Activated CD4-positive, CD25-positive, alpha-beta regulatory T cell treated with anti-CD3 and anti-CD28 coated beads, Interleukin-2, amount 50 U/mL, for 16 hours (primary cell): ENCODE results near the gene NAV3.
"Not testable (repeated sequence)": the region's sequence is repeated elsewhere in the genome, so short reads cannot be mapped to it uniquely, and the experiment has no call there.

Experiments used
- DNase-seq: peaks from one replicate; pipeline ENCODE4 v3.0.0-alpha.2; 2020; ENCODE audit warnings: low read depth, low spot score

NAV3 gene

DNA sequence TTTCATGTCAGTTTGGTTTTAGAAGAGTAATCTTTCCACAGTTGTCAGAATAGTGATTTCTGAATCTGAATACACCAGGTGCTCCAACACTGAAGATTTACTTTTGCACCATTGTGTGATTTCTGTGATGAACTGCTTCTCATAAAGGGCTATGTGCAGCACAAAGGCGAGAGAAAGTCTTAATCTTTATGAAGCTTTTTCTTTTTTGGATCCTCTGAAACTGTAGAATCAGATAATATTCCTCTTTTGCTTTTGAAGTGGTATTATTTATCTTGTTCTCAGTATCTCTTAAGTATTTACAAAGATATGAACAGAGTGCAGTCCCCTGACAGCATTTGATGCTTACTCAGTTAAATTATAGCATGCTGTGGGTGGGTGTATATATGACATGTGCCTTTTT is 207.8 kb downstream of the NAV3 start:
- DNase-seq: no peak

DNA sequence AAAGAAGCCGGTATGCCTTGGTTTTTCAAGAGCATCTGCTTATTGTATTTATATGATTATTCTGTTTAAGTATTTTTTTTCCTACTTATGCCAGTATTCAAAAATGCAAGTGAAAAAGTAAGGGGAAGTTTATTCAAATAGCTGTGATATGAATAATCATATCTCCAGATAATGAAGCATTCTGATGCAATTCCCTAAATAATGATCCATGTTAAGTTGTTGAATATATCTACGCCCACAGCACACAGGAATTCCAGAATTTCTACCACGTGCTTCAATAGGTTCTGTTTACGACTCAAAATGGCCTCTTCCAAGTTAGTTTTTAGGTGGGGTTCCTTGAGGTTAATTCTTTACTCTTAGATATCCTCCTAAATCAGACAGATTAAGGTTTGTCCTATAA is 208.3 kb downstream of the NAV3 start:
- DNase-seq: no peak

DNA sequence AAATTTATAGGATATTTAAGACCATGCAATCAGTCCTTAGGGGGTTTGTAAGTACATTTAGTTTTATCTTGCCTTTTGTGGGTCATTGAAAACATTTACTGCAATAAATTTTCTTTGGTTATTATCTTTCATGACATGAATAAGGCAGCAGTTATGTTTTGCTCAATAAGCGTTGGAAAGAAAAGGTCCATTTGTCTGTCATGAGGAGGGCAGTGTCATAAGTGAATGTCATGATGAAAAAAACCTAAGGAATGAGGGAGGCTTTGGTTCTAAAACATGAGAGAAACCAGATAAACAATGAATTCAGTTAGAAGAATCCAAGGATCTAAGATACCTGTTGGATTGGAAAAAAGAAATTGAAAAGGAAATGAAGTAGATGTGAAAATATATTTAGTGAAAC is 209.4 kb downstream of the NAV3 start:
- no peak for DNase-seq

DNA sequence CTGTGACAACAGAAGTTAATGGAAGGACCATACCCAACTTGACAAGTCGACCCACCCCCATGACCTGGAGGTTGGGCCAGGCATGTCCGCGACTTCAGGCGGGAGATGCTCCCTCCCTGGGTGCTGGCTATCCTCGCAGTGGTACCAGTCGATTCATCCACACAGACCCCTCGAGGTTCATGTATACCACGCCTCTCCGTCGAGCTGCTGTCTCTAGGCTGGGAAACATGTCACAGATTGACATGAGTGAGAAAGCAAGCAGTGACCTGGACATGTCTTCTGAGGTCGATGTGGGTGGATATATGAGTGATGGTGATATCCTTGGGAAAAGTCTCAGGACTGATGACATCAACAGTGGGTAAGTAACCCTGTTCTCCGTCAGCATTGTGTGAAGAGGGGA is 220.1 kb downstream of the NAV3 start:
- no peak for DNase-seq

DNA sequence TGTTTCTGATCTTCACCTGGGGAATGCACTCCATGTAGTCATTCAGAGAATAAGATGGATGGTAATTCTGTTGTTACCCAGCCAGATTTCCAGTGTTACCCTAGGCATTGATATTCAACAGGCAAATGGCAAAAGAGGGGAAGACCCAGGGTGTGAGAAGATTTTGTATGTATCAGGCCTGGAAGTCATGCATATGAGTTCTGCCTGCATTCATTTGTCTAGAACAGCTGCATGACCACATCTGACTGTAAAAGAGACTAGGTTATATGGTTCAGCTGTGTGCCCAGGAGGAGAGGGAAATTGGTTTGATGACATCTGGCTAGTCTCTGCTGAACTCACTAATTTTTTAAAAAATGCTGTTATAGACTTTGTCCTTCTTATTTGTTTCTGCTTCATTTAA is 224.9 kb downstream of the NAV3 start:
- DNase-seq: no peak

DNA sequence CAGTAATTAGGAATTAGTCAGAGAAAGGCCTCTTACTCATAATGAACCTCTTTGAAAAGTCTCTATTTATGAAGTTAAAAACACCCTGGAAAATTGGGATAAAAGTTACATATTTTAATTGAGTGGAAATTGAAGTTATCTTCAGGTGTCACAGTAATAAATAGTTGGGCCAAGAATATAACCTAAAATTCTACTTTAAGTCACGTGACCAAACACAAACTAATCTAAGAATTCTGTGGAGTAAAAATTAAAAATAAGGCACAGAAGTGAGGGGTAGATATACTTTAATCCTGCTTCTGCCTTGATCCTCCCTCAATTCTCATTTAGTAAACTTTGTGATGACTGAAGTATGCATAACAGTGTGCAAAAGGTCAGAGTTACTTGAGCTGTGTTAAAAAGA is 226.4 kb downstream of the NAV3 start:
- DNase-seq: no peak

DNA sequence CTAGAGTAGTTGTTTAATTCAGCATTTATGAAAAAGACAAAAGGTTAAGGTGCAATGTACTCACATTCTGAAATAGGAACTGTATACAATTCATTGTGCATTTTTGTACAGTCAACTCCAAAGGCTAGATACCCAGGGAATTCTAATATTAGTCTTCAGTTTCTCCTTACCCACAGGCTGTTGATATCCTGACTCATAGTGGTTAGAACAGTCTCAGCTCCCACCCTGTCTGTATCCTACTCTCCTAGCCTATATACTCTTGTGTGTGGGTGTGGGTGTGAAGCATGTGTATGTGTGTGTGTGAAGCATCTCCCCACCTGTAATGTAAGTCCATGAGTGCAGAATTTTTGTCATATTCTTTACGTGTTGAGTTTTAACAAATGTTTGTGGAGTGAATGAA is 229.5 kb downstream of the NAV3 start:
- DNase-seq: no peak

DNA sequence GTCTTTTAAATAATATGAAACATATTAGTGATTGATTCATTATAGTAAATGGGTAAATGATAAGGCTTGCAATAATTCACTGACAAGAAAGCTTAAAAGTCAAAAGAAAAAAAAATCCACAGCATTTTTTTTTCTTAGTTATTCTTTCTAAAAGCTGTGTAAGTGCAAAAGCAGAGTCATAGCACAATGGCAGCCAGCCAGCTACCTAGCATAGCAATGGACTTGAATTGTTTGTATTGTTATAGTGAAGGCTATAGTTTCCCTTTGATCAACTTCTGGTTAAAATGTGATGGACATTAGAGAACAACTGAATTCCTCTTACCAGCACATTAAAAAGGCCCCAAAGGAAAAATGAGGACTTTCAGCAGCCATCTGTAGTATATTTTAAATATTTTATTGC is 232.1 kb downstream of the NAV3 start:
- no peak for DNase-seq

DNA sequence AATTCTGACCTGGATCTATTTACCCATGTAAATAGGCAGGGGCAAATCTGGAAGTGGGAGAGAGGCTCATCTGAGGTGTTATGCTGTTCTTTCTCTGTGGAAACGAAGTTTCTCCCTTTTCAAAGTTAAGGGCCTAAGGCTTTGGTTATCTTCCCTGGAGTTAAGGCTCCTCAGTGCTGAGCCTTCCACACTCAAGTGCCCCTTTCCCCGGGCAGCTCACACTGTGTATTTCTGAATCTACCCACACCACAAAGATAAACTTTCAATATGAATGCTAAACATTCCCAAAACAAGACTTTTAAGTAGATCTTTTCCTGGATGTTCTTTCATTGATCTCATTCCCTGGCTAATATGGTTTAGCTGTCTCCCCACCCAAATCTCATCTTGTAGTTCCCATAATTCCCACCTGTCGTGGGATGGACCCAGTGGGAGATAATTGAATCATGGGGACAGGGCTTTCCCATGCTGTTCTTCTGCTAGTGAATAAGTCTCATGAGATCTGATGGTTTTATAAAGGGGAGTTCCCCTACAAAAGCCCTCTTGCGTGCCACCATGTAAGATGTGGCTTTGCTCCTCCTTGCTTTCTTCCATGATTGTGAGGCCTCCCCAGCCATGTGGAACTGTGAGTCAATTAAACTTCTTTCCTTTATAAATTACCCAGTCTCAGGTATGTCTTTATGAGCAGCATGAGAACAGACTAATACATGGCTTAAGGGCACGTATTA is 251.1 kb downstream of the NAV3 start:
- DNase-seq: no peak

DNA sequence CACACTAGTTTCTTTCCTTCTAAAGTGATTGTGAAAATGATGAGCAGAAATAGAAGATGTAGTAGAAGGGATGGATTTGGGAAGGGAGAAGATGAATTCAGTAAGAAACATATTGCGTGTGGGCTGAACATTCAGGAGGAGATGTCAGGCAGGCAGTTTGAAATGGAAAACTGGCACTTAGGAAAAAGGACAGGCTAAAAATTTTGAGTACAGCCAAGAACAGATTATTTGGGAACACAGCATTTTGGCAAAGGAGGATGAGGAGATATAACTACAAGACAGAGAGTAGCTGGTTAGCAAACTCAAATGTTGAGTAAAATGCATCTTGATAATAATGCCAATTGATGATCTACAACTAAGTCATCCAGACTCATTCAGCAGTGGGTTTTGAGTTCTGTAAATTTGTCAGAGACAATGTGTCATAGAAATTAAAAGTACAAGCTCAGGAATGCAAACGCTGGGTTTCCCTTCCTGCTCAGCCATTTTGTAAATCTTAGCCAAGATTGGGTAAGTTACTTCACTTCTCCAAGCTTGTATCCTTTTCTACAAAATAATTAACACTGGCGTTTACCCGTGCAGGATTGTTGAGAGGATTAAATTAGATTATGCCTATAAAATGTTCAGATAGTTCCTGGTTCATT is 255.0 kb downstream of the NAV3 start:
- no peak for DNase-seq

DNA sequence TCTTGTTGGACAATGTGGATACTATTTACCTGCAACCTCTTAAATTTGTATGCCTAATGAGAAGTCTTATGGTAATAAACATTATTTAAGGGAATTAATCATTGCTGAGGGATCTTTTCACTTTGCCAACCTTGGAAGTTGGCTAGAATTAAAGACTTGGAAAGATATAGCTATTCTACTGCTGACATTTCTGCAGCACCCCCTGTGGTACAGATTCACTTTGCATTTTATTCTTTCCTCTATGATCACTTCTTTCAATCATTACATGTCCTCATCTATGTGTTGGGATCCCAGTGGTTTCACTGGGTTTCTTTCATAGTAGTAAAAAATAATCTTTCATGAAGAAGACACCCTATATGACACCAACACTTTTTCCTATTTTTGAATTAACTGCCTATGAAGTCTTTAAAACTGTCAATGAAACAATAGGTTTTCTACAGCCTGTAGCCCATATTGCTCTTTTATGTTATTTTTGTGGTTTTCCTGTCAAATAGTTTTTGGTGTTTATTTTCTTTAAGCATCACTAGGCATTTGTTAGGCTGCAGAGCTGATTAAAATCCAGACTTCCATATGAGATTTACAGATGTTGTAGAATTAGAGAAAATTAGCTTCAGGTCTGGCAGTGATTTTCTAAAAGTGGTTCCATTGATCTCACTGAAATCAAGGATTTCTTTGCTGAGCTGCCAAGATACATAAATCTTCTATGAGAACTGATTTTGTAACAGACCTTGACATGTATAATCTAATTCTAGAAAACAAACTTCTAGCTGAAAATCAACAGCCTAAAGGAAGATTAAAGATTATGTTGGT is 256.1 kb downstream of the NAV3 start:
- no peak for DNase-seq

DNA sequence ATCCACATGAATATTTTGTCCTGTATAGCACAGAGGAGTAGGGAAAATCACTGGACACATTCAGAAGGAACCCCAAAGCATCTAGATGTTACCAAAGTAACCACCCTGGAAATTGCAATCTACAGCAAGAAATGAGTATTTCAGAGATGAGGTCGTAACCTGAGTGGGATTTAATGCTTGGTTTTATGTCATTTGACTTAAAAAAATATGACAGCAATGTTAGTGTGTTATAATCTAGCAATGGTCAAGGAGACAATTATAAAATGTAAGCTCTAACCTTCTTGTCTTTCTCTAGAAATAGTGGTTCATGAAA is 256.6 kb downstream of the NAV3 start:
- no peak for DNase-seq

DNA sequence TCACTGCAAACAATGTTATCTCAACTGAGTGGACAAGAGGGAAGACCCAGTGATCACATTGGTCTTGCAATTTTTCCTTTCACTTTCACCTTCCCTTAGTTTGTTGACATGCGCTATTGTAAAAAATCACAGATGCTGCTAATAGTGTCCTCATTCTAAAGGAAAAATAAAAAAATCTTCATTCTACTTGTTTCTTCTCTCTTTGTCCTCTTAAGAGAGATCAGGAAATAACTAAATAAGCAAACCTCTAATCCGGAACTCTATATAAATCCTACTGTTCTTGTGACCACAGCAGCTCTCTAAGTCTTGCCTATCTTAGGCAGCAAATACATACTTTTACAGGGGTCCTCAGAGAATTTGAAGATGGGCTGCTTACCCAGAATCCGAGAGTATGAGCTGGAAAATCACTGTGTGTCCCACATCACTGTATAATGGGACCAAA is 257.7 kb downstream of the NAV3 start:
- no peak for DNase-seq

DNA sequence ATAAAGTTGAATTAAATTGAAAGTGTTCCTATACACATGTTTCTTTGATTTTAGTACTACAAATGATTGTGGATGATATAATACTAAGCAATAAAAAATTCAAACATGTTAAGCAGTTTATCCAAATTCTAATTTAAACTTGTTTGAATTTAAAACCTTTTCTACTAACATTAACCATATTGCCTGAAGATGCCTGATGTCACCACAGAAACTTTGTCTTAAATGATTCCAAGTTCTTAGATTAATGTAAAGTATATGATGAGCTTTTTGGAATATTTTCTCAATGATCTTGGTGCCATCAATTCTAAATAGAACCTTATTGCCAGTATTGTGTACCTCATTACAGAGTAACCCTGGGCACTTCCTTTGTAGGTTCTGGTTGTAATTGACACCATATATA is 259.6 kb downstream of the NAV3 start:
- DNase-seq: no peak

DNA sequence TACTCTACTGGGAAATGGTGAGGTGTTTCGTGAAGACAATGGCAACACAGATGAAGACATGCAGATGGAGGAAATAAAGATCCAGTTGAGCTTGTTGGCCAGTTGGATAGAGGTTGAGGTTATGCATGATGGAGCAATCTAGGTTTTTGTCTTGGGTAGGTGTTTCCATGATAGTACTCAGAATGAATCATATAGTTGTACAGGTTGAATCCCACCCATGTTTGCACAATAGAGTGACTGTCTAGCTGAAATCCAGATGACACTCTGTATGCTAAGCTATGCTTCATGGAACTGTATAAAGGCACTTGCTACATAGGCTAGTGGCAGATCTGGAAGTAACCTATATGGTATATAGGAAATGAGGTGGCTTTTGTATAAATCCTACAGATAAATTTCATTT is 264.9 kb downstream of the NAV3 start:
- DNase-seq: no peak

DNA sequence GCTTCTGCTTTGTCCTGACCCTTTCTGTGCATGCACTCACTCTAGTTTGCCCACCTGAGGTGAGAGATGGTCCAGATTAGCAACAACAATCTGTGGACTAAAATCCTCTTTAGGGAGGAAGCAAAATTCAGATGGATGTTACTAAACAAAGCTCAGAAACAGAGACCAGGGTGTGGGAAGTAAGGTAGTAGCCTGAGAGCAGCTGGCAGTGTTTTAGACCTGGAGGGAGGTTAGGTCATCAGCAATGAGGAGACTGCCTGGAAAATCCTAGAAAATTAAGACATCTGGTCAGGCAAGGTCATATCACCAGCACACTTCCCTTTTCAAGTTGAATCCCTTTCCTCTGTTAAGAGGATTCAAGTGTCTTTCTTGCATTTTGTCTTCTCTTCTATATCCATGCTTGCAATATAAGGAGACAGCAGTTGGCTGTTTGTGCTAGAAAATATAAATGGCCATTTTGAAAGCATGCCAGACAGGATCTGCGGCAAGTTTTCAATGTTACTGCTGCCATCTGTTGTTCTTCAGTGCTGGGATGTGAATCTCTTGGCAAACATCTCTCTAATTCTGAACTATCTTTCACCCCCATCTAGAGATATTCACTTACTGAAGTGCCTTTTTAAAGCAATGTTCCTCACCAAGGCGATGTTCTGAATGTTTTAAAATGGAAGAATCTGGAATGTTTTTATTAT is 266.4 kb downstream of the NAV3 start:
- no peak for DNase-seq

DNA sequence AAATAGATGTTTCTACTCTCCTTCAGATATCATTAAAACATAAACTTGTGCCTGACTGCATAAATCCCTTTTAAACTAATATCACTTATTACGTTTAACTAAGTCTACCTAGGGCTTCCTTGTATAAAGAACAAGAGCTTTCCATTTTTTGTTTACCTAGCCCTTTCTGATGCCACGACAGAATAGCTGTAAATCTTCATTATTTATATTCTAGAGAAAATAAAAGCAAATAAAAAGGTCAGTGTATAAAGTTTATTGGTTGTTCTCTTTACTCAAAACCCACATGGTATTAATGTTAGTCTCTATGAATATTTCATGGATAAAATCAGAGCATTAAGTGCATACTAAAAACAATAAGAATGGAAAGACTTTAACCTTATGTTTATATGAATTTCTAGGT is 269.1 kb downstream of the NAV3 start:
- no peak for DNase-seq

DNA sequence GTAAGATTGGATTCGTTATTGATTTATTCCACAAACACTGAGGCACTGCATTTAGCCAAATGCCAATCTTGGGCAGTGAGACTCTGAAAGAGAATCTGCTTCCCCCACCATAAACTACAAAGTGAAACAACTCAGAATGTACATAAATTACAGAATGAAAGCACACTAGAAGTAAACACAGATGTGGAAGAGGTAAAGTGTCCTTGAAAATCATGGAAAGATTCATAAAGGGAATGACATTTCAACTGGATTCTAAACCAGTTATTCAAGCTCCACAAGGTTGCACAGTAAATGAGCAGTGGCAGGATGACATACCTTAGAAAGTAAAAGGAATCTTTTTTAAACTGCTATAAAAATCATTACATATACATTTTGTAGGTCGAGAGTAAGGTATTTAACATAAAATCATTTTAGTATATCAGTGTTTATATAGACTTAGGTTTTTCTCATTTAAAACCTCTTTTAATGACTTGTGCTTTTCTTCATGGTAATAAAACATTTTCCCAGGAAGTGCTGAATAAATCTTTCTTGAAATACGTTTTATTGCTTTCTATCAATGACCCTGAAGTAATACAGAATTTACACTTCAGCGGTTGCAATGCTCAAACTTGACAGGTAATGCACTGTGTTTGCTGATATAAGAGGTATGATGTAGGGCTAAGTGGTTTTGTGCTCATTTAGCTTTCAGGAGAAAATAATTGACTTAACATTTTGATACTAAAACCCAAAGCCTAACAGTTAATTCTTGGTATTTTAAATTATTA is 270.6 kb downstream of the NAV3 start:
- DNase-seq: no peak

DNA sequence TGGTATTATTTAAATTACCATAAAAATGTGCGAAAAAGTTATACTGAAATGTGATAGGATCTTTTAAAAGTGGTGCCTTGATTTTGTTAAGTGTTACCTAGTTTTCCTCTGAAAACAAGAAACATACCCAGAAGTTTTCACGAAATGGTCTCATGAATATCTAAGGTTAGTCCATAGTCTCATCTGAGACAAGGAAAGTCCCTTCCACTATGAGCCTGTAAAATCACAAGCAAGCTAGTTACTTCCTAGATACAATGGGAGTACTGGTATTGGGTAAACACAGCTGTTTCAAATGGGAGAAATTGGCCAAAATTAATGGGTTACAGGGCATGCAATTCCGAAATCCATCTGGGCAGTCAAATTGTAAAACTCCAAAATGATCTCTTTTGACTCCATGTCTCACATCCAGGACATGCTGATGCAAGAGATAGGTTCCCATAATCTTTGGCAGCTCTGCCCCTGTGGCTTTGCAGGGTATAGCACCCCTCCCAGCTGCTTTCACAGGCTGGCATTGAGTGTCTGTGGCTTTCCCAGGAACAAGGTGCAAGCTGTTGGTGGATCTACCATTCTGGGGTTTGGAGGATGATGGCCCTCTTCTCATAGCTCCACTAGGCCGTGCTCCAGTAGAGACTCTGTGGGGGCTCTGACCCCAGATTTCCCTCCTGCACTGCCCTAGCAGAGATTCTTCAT is 271.4 kb downstream of the NAV3 start:
- no peak for DNase-seq

DNA sequence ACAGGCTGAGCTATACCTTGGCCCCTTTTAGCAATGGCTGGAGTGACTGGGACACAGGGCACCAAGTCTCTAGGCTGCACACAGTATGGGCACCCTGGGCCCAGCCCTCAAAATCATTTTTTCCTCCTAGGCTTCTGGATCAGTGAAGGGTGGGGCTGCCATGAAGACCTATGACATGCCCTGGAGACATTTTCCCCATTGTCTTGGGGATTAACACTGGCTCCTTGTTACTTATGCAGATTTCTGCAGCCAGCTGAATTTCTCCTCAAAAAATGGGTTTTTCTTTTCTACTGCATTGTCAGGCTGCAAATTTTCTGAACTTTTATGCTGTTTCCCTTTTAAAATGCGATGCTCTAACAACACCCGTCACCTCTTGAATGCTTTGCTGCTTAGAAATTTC is 272.1 kb downstream of the NAV3 start:
- DNase-seq: not testable (repeated sequence)

DNA sequence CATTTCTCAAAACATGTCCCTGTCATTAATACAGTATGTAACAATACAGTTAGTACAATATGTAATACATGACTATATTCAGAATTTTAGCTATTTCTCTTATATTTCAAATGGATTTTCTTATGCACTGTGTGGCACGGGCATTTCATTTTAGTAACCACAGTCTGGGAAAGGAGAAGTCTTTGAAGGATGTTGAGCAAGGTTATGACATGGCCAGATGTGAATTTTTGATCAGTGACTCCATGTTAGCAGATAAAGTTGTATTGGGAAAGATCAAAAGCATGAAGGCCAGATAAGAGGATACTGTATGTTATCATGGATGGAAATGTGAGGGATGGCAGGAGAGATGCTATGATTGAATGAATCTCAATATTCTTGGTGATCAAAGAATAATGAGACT is 285.2 kb downstream of the NAV3 start:
- DNase-seq: no peak
